AG04450 (cell line): ENCODE results near the gene M1AP. TPM values are rescaled to one million over a fixed set of nuclear protein-coding genes. Genes with fewer than 3 reads are reported as not detected.

Source experiments
- CTCF ChIA-PET: fragments of 300-600, 350-600 bp; formaldehyde crosslinking; extraction: SDS; loops from one replicate; lab custom pipeline; 2022; ENCODE audit warnings: antibody characterized with exemption, inconsistent platforms; lab: Charles Lee
- POLR2A ChIA-PET: fragments of 350-600 bp; formaldehyde crosslinking; extraction: SDS; loops from one replicate; lab custom pipeline; 2021; ENCODE audit warnings: antibody characterized with exemption, inconsistent platforms; lab: Yijun Ruan, JAX
- DNase-seq: peaks from one replicate; pipeline ENCODE4 v3.0.0-alpha.2; 2011; ENCODE audit warnings: low read depth, low spot score
- H3K27ac ChIP-seq: one replicate; pipeline ENCODE4 v1.5.1; 2012; ENCODE audit warnings: low read depth, low read length, control low read depth
- H3K27me3 ChIP-seq: one replicate; pipeline ENCODE4 v1.6.0; 2012; ENCODE audit warnings: low read length; ENCODE audit not compliant: control insufficient read depth, insufficient read depth
- H3K4me3 ChIP-seq: 2 replicates; pipeline ENCODE4 v1.5.1; 2011; ENCODE audit warnings: mild to moderate bottlenecking, low read depth, low read length, control low read depth
- H3K9me3 ChIP-seq: 2 replicates; pipeline ENCODE4 v1.5.1; 2012; ENCODE audit warnings: low read length; ENCODE audit not compliant: control insufficient read depth, insufficient read depth
- CTCF ChIP-seq: IDR thresholded peaks from 2 replicates; pipeline ENCODE4 v1.5.1; 2011; ENCODE audit warnings: low read depth, low read length, control low read depth, inconsistent platforms
- polyA plus RNA-seq: library from polyadenylated mRNA; depleted of rRNA; stranded (reverse); fragments of >200 nt; gene quantifications from 2 replicates; pipeline ENCODE4 v1.2.3, GENCODE V29; 2011

The M1AP gene
- polyA plus RNA-seq, 1 experiment = 0.07 TPM

- Histone ChIP-seq H3K9me3 (no peaks in the 10 kb centered on the region; the same call in 1 of the 2 replicates), H3K4me3 (no peak overlapping the region), H3K27me3 (no peaks in the 10 kb centered on the region), H3K27ac (no peak overlapping the region)
- no peak for TF ChIP-seq CTCF
- ChIA-PET CTCF (interaction anchor here (1.8 kb wide), 1 partner anchor 14 kb away, joined by 6 read pairs; no protein-coding TSS in a partner anchor), POLR2A (no interaction called here)
- no peak for DNase-seq
Measured at GRCh38 chr2:74675090-74675489, 27.0 kb upstream of the M1AP start.

- ChIA-PET CTCF (no interaction called here), POLR2A (interaction anchor here (0.5 kb wide), 1 partner anchor 23 kb away, joined by 4 read pairs; no protein-coding TSS in a partner anchor)
- H3K4me3 ChIP-seq = no peak overlapping the region
Measured at GRCh38 chr2:74673826-74674528, 25.8 kb upstream of the M1AP start.

GRCh38 chr2:74671479-74671878, 23.3 kb upstream of the M1AP start:
- ChIA-PET CTCF (interaction anchor here (1.2 to 1.4 kb wide), 2 partner anchors 16 to 21 kb away, joined by 3 read pairs; no protein-coding TSS in a partner anchor), POLR2A (no interaction called here)
- Histone ChIP-seq H3K9me3 (no peaks in the 10 kb centered on the region), H3K4me3 (no peak overlapping the region), H3K27ac (no peak overlapping the region), H3K27me3 (no peaks in the 10 kb centered on the region)
- no peak for TF ChIP-seq CTCF
- DNase-seq = no peak

More at GRCh38 chr2:74673826-74674528, 25.8 kb upstream of the M1AP start:
- Histone ChIP-seq H3K27me3 (no peaks in the 10 kb centered on the region), H3K27ac (no peak overlapping the region), H3K9me3 (no peaks in the 10 kb centered on the region)
- no peak for DNase-seq
- no peak for TF ChIP-seq CTCF

- Histone ChIP-seq H3K27ac (no peak overlapping the region), H3K27me3 (no peaks in the 10 kb centered on the region), H3K4me3 (no peak overlapping the region), H3K9me3 (no peaks in the 10 kb centered on the region)
- POLR2A ChIA-PET = no interaction called here
- no peak for DNase-seq
- CTCF ChIA-PET = interaction anchor here (1.4 kb wide), 1 partner anchor 22 kb away, joined by 3 read pairs; no protein-coding TSS in a partner anchor
- TF ChIP-seq CTCF = no peak
Measured at GRCh38 chr2:74670263-74670662, 22.1 kb upstream of the M1AP start.

- Histone ChIP-seq H3K4me3 (no peak overlapping the region), H3K9me3 (no peaks in the 10 kb centered on the region), H3K27ac (no peak overlapping the region), H3K27me3 (no peaks in the 10 kb centered on the region)
- ChIA-PET CTCF (interaction anchor here (1.5 kb wide), 1 partner anchor 209 kb away, joined by 7 read pairs; no protein-coding TSS in a partner anchor), POLR2A (no interaction called here)
- TF ChIP-seq CTCF = no peak
- DNase-seq = no peak
Measured at GRCh38 chr2:74668087-74668486, 20.0 kb upstream of the M1AP start.
